NCI-H2227 (cell line): ENCODE results near the gene UGT1A4.

Experiments used
- DNase-seq: peaks from one replicate; lab custom pipeline; 2025; ENCODE audit not compliant: unreplicated experiment; lab: John Stamatoyannopoulos, UW

UGT1A4 gene

DNA sequence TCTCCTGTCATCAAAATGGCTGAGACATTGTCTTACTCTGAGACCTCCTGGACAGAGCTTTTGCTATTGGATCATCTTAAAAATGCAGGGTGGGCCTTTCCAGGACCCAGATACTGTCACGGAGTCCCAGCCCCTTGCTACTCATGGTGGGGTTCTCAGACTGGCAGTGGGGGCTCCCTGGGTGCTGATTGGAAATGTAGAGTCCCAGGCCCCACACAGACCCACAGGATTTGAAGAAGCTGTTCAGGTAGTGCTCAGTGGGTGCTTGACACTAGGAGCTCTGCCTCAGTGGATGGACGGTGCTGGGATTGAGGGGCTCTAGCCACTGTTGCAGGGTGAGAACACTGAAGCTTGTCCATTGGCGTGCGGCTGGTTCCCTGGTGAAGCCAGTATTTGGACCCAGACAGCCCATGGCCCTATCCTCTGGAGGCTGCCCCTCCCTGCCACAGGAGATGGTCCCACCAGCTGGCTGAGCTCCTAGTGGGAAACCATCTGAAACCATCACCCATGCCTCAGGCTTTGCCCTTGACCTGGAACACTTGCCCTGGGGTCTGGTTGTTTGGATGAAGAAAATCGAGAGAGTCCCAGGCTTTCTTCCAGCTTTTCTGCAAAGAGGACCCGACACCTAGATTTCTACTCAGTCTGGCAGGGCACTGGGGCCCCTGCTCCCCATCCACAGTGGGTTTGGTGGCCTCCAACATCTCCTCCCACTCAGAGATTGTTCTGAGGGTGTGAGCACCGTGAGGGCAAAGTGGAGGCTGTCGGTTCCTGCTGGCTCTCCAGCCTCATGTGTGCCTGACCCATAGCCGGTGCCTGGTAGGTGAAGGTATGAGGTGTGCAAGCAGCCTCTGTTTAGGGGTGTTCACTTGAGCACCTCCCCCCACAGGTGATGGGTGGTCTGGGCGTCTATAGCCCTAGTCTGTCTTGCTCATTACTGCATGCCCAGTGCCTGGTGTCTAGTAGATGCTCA, 89.7 kb downstream of the UGT1A4 start:
- no peak for DNase-seq

DNA sequence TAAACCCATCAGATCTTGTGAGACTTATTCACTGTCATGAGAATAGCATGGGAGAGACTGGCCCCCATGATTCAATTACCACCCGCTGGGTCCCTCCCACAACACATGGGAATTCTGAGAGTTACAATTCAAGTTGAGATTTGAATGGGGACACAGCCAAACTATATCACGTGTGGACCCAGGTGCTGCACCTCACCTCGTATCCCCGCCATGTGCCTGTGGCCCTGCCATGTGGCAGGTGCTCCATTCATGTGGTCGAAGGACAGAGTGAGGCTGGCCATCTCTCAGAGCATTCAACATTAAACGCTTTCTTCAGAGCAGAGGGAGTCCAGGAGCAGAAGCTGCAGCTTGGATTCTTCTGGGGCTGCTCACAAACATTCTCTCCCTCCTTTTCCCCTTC, 91.8 kb downstream of the UGT1A4 start:
- no peak for DNase-seq

DNA sequence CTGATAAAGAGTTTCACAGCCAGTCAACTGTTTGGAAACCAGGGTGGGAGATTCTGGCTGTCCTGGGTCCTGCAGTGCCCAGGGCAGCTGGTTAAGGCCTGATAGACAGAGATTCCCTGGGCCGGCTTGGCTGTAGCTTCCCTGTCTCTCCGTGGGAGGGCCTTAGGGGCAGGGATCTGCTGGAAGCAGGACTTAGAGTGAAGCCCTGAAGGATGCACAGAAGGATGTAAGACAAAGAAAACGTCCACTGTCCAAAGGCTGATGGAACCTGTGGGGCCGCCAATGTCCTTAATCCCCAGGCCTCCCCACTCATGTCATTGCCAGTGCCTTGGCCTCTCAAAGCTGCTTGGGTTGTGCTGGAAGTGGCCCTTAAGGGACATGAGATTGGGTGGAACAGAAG, 92.6 kb downstream of the UGT1A4 start:
- DNase-seq, result no peak

DNA sequence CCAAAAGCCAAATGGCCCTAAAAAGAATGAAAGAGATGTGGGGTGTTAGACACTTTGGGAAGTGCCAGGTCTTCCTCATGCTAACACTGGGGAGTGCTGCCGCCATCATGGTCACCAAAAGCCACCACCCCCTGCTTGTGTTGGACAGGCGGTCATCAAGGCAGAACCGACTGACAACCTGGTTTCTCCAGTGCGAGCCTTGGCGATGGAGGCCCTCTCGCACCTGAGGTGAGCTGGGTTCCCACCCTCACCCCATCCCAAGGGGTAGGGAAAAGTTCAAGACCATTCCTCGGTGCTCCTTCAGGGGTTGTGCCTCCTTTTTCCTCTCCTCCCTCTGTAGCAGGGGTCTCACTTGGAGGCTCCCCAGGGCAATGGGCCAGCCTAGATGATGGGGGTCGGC, 93.2 kb downstream of the UGT1A4 start:
- DNase-seq, result no peak

DNA sequence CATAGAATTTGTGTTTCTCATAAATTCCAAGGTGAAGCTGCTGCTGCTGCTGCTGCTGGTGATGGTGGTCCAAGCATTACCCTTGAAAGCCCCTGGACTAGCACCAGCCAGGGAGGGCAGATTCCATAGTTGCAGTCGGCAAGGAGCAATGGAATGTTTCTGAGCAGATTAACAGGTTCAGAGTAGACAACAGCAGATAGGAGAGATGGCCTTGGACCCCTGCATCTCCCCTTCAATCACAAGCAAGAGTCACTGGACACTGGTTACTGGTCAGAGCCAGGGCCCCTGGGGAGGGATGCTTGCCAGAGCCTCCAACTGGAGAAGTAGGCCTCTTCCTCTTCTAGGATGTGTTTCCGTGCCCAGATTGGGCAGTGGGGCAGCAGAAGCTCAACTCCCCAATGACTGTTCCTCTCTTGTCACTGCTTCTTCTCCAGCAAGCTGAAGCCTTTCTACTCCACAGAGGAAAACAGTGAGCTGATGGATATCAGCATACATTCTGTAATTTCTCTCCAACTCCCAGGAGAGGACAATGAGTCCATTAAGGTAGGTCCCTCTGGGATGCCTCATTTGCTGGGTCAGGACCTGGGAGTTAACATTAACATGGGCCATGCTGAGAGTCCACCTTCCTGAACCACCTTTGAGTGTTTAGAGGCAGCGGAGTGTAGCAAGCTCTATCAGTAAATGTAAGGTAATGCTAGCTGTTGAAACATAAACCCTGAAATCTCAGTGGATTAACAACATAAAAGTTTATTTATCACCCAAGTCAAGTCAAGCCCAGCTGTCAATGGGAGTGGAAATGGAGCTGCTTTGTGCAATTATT, 94.9 kb downstream of the UGT1A4 start:
- DNase-seq, result no peak

DNA sequence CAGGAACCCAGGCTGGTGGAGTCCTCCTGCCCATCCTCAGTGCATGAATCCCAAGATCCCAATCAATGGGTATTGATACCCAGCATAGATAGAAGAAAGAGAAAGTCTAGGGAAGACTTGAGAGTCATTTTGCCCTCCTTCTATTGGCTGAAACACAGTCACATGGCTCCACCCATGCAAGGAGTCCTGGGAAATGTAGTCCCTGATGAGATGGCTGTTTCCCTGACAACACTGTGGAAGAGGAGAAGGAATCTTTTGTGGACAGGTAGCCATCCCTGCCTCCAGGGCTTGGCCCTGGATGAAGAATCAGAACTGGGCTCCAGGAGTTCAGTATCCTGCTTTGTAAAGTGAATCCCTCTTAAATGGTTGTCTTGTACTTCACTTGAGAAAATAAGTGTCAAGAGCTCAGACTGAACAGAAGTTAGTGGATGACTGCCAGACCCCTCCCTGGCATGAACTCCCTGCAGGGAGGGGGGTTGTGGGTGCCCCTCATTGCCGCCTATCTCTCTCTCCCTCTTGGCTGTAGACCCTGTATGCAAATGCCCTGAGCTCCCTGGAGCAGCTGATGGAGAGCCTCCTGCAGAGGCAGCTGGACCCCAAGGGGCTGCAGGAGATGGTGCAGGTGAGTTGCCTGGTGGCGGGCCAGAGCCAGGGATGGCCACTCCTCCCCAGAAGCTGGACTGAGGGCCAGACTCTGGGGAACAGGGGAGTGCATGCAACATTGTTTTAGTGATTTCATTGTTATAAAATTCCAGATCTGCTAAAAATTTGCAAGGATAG, 95.7 kb downstream of the UGT1A4 start:
- no peak for DNase-seq

DNA sequence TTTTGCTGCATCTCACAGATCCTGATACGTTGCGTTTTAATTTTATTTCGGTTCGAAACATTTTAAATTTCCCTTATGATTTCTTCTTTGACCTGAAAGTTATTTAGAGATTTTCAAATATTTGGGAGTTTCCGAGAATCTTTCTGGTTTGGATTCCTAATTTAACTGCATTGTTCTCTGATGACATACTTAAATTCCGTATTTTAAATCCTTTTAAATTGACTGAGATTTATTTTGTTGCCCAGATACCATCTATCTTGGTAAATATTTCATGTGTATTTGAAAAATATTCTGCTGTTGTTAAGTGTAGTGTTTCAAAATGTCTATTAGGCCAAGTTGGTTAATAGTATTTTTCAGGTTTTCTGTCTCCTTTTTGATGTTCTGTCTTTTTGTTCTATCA, 97.3 kb downstream of the UGT1A4 start:
- no peak for DNase-seq

DNA sequence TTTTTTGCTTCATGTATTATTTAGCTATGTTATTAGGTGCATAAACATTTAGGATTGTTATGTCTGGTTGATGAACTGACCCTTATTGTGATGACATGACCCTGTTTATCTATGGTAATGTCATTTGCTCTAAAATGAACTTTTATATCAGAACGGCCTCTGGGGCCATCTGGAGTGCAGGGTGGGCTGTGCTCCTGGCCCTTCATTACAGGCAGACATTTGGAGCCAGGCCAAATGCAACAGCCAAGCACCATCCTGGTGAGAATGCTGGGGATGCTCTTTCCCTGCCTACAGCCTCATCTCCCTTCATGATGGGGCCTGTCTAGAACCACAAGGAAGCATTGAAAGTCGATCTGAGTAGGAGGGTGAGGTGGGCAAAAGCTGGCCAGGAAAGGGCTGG, 97.8 kb downstream of the UGT1A4 start:
- no peak for DNase-seq

DNA sequence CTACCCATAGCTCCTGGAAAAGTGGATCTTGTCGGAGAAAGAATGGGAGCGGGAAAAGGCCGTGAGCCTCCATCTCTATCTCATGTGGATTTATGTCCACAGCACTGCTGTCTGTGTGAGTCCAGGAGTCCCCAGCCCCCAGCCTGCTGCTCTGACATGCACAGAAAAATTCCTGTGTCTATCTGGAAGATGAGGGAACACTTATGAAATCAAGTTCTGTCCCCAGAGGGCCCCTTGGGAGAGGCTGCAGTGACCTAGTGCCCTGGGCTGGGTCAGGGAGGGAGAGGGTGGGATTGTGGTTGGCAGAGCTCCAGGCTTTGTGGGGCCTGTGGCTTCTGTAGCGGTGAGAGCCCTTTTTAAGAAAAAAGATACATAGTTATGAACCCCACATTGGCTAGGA, 98.2 kb downstream of the UGT1A4 start:
- DNase-seq, result no peak

DNA sequence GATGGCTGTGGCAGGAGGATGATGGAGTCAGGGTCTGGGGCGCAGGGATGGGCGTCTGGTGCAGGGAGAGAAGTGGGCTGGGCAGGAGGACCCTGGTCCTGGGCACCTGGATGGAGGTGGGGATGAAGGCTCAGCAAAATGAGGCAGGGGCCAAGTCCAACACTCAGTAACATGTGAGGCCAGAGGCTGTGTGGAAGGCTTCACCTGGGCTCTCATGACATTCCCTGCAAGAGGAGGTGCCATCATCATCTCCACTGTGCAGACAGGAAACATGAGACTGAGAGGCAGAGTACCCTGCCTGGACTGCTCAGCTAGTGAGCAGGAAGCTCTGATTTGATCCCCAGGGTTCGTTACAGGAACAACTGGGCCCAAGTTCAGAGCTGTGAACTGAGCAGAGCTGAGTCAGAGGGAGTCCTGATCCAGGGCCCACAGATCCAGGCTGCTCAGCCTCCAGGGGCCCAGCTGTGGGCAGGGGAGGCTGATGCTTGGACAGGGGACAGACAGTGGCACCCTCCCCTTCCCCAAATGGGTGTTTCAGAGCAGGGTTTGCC, 98.9 kb downstream of the UGT1A4 start:
- no peak for DNase-seq

DNA sequence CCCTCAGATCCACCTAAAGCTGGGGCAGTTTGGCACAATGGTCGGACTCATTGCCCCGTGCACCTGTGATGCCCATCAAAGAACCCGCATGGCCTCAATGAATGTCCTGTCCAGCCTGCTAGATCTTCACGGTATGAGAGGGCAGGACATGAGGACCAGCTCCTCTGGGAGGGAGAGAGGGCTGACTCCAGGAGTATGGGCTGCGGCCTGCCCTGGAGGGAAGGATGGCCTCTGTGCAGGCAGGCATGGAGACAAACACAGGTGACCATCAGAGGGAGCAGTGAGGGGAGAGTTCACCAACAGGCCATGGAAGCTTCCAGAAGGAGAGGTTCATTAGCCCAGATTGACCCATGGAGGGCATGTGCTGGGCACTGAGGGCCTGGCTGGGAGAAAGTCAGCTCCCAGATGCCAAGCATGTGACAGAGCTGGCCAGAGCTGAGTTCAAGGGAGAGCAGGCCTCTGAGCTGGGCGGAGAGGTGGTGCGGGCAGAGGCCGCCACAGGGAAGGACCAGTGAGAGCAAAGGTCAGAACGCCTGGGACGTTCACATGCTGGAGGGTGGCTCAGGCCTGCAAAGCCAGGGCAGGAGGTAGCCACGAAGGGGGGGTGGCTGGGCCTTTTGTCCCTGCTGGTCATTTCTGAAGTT, 99.6 kb downstream of the UGT1A4 start:
- no peak for DNase-seq

DNA sequence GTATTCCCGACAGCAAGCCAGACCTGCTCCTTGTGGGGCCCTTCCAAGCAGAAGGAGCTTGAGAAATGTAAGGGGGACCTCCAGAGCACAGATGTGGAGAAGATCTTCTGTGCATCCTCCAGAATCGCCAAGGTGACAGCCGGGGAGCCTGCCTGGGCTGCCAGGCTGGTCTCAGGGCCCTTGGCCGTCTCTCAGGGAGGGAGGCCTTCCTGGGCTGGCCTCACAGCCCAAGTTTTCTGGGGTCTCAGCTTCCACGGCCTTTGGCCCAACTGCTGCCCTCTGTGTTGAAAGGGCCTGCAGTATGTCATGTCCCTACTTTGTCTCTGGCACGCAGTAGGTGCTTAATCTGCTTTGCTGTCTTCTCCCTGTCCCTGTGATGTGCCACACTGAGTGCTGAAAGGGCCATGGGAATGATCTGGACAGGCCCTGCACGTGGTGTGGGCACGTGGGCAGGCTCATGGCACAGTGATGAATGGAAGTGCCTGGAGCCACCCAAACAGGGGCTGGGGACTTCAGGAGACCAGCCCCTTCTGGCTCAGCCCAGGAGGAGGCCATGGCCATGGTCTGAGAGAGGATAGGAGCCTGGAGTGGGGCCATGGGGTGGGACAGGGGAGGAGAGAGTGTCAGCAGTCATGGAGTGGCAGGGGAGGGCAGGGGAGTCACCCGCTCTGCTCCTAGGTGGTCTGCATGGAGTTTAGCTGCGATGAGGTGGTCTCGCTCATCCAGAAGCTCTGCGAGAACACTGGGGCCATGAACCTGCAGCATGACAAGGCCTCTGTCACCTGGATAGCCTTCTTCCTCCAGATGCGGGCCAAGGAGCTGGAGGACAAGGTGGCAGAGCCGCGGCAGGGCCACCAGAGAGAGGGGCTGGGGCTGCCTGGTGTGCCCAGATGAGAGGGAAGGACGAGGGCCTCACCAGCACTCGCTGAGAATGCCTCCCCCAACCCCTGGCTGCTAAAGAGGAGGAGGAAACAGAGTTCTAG, 100.4 kb downstream of the UGT1A4 start:
- no peak for DNase-seq

DNA sequence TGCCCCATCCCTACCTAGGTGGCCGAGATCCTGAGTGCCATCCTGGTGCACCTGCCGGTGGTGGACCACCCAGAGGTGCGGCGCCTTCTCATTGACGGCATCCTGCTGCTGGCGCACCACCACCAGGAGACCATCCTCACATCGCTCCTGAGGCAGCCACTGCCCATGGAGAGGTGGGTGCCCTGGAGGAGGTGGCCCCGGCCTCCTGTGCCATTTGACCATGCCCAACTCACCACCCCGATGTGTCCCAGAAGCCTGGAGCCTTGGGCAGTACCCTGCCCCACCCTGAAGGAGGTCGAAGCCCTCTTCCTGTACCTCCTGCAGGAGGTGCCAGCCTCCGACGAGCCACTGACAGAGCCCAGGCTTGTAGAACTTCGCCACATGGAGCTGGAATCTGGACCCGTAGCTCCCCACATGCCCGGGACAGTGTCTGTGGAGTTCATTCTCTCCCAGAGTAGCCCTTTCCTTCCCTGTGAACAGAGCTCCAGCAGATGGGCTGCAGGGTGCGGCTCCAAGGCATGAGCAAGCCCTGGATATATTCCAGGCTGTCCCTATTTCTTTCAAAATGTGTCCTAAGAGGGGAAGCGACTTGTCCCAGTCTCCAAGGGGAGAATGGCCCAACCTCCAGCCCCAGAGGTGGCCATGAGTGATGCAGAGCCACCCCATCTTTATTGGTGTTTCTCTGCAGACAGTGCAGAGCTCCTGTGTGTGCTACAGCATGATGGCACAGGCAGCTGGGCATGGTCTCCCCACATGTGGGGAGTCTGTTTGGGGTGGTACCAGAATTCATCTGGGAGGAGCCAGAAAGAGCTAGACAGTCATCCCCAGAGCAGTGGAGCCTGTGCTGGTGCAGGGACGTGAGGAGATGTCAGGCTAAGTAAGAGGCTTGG, 101.6 kb downstream of the UGT1A4 start:
- no peak for DNase-seq

DNA sequence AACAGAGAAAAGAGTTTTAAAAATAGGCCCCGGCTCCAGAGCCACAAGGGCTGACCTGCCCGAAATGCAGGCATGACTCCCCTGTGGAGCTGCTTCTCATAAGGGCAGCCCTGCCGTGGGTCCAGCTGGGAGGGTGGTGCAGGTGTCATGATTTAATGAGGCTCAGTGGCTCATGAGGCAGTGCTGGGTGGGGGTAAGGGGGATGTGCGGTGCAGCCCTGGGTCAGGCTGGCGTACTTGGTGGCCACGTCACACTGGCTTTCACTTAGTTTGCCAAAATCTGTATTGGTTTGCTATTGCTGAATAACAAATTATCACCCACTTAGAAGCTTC, 102.2 kb downstream of the UGT1A4 start:
- DNase-seq, result no peak

DNA sequence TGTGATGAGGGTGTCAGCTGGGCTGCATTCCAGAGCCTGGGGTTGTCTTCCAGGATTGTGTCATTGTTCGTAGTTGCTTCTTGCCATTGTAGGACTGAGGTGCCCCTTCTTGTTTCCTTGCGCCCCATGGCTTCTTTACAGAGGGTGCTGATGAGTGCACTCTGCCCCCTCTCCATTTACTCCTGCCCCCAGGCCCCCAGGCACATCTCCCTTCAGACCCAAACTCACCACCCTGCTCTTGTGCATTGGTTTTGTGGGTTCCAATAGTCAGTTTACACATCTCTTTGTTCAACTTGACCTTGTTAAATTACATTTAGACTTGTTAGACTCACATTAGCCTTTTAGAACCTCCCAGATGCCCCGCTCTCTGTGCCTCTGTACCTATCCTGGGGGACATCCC, 102.7 kb downstream of the UGT1A4 start:
- no peak for DNase-seq

DNA sequence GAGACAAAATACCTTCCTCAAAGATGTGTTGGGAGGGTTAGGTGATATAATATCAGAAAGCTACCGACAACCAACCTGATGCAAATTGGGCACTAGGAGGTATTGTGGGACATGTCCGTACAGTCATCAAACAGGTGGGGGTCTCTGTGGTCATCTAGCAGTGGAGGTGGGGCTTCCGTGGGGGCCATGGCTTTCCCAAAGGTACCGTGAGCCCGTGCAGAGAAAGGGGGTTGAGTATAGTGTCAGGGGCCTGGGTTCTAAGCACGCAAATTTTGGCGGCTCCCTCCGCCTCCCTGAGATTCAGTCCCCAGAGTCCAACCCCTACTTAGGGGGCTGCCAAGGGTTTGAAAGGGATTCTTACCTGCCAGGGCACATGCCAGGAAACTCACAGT, 103.2 kb downstream of the UGT1A4 start:
- no peak for DNase-seq

DNA sequence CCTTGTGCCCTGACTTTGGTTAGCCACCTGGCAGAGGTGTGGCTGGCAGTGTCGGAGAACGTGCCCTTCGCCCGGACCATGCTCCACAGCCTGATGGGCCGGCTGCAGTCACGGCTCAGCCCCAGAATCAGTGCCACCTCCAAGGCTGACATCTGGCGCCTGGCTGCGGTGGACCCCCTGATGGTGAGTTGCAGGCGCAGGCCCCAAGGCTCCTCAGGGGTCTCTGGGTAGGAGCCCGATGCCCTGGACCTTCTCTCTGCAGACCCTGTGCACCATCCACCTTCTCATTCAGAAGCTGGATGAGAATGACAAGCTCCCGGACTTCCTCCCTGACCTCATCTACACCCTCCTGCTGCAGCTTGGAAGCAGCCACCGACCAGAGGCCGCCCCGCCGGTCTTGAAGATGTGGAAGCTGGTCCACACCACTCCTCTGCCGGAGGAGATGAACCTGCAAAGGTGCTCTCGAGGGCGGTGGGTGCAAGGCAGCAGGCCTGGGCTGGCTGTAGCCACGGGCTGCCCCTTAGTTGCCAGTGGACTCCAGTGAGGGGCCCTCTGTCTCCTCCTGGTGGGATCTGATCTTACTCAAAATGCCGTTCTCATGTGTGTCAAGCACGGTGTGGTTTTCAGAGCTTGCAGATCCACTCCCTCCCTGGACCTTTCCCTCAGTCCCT, 103.7 kb downstream of the UGT1A4 start:
- DNase-seq, result no peak
